HG03025 (cell line): Measurements from ENCODE around the gene SMIM27.
A peak's percentile ranks its signal among the peaks of the same experiment; 100 is the strongest.
"Not testable (repeated sequence)": the region's sequence is repeated elsewhere in the genome, so short reads cannot be mapped to it uniquely, and the experiment has no call there.

ENCODE experiments used
- ATAC-seq: cut with Tn5 transposase; IDR thresholded peaks from one replicate; pipeline ENCODE4 v1.9.1; 2021; ENCODE audit warnings: mild to moderate bottlenecking, moderate library complexity; ENCODE audit not compliant: unreplicated experiment, low FRiP score

SMIM27 gene

GRCh38 chr9:32552172-32552872, at the start of gene SMIM27, which contains the start of gene TOPORS:
Gene SMIM27 (plus strand): TSS chr9:32552327. CDS start chr9:32552435, 108 bp downstream.
Gene TOPORS (minus strand): TSS chr9:32552586. CDS start chr9:32552436, 150 bp downstream.
- ATAC-seq: peak; percentile 69

- ATAC-seq: no peak
Observed at GRCh38 chr9:32502464-32502863, 49.7 kb upstream of the SMIM27 start.

GRCh38 chr9:32503008-32503407, 49.1 kb upstream of the SMIM27 start:
- no peak for ATAC-seq

DNA sequence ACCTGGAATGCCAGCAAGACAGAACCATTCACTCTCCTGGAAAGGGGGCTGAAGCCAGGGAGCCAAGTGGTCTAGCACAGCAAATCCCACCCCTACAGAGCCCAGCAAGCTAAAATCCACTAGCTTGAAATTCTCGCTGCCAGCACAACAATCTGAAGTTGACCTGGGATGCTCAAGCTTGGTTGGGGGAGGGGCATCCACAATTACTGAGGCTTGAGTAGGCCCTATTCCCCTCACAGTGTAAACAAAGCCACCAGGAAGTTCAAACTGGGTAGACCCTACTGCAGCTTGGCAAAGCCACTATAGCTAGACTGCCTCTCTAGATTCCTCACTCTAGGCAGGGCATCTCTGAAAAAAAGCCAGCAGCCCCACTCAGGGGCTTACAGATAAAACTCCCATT, 43.4 kb upstream of the SMIM27 start:
- no peak for ATAC-seq

DNA sequence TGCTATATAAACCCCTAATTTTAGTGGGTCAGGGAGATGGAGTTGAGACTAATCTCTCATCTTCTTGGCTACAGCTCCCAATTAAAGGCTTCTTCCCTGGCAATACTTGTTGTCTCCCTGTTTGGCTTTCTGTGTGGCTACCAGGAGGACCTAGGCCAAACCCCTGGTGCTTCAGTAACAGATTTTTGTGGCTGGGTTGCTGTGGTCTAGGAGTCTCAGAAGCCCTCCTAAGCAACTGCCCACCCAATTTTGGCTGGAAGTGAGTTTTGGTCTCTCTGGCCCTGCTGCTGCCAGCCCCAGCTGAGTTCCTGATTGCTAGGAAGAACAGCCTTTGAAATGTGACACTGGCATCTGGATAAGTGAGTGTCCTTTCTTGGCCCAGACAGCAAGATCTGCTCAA, 35.9 kb upstream of the SMIM27 start:
- ATAC-seq: no peak

GRCh38 chr9:32518276-32518675, 33.9 kb upstream of the SMIM27 start:
- ATAC-seq: no peak

- ATAC-seq: no peak
Observed at GRCh38 chr9:32523910-32524309, 28.2 kb upstream of the SMIM27 start.

DNA sequence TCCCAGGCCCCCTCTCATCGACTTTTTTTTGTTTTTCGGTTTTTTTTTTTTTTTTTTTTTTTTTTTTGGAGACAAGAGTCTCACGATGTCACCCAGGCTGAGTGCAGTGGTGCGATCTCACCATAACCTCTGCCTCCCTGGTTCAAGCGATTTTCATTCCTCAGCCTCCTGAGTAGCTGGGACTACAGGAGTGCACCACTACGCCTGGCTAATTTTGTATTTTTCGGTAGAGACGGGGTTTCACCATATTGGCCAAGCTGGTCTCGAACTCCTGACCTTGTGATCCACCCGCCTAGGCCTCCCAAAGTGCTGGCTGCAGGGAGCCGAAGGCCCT, 27.6 kb upstream of the SMIM27 start:
- not testable (repeated sequence) for ATAC-seq

DNA sequence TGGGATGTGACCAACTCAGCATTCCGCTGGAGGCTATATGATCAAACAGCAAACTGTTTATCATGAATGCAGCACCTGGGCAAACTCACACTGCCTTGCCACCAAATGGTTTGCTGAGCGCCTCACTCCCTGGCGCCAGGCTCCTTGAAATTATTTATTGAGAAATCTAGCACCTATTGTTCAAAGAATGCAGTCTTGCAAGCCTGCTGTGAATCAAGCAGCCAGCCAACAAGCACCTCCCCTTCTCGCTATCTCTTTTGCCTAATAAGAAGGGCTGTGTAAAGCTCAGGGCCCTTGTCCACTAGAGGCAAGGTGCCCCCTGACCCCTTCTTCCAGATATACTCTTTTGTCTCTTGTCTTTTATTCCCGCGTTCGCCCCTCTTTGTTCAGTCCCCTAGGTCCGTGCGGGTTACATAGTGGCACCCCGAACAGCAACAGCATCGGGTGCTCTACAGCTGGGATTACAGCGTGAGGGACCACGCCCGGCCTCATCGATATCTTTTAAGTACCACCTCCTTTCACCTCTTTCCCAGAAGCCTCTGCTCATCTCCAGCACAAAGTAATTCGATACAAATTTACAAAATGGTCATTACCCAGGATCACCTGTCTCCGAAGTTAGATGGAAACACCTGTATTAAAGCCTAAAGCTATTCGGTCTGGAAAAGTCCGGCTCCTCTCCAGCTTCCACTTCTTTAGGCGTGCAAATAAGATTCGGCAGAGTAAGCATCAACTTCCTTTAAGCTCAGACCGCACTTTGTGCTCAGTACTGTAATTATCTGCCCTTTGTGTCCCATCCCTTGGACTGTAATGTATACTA, 27.0 kb upstream of the SMIM27 start:
- no peak for ATAC-seq

DNA sequence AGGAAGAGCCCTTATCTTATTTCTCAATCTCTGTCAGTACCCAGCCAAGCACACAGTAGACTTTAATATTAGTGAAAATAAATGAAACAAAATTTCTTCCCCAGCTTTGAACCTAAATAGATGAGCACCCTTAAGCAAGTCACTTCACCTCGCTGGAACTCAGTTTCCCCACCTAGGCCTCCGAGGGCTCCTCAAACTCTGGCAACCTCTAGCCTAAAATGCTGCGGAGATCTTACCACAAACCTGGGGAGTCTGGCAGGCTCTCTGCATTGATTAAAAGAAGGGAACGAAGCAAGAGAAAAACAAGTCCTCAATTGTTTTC, 26.5 kb upstream of the SMIM27 start:
- no peak for ATAC-seq

DNA sequence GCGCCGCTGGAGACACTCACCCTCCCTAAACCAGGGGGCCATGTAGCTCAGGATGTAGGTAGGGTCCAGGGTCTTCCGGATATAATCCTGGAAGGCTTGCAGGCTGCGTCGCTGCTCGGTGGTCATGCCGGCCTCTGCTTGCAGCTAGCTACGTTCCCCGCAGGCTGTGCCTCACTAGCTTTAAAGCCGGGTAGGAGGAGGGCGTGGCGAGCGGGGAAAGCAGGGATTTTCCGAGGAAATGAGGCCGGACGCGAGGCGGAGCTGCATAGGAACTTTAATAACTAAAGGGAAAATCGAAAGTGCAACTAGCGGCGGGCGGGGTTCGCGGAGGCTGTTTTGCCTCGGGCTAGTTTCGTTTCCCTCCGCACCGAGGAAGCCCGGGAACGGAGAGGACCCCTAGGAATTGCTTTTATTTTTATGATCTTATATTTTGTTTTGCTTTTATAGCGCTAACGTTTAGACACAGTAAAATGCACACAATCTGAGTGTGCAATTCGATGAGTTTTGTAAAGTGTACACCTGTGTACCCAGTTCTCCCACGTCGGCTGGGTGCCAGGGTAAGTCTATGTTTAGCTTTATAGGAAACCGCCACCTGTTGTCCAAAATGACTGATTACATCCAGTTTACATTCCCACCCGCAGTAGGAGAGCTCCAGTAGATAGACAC, 26.0 kb upstream of the SMIM27 start, which contains the start of gene RIGI:
TSS of gene RIGI (minus strand) at position 156 of the 666 bp plus-strand sequence. CDS start at position 126, 30 bp downstream.
- peak; percentile 72 for ATAC-seq

- ATAC-seq: no peak
Observed at GRCh38 chr9:32526707-32527048, 25.4 kb upstream of the SMIM27 start.

GRCh38 chr9:32533336-32533735, 18.8 kb upstream of the SMIM27 start:
- ATAC-seq: no peak

- ATAC-seq: no peak
Observed at GRCh38 chr9:32533816-32534215, 18.3 kb upstream of the SMIM27 start.

- no peak for ATAC-seq
Observed at GRCh38 chr9:32543047-32543446, 9.1 kb upstream of the SMIM27 start.

GRCh38 chr9:32545884-32546283, 6.2 kb upstream of the SMIM27 start:
- ATAC-seq: no peak

GRCh38 chr9:32548213-32548612, 3.9 kb upstream of the SMIM27 start:
- not testable (repeated sequence) for ATAC-seq

DNA sequence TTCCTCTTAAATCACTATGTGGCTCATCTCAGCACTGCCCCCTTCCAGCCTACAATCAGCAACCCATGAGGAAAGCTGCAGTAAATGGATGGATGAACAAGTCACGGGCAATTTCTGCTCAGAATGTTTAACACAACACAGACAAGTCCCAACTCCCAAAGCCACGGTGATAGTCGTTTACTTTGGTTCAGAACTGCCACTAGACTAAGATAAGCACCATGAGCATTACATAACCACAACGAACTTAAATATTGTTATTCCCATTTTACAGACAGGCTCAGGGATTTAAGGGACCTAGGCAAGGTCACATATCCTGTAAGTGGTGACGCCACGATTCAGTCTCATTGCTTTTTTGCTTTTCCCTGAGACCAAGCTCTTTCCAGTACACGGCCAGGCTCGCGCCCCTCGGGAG, 2.0 kb upstream of the SMIM27 start:
- no peak for ATAC-seq

GRCh38 chr9:32550562-32551275, 1.4 kb upstream of the SMIM27 start:
- ATAC-seq: peak; percentile 65

GRCh38 chr9:32551276-32552051, 663 bp upstream of the SMIM27 start:
- peak; percentile 2 for ATAC-seq
